Naive thymus-derived CD4-positive, alpha-beta T cell (primary cell): Measurements from ENCODE around the gene PITPNC1. TPM values are rescaled to one million over a fixed set of nuclear protein-coding genes. Genes with fewer than 3 reads are reported as not detected.
"Not testable (repeated sequence)": the region's sequence is repeated elsewhere in the genome, so short reads cannot be mapped to it uniquely, and the experiment has no call there.

Experiments
- ATAC-seq: fragments of 150-1000 bp; cut with Tn5 transposase; 2 replicates; pipeline ENCODE4 v1.10.0; 2021; ENCODE audit warnings: mild to moderate bottlenecking, moderate library complexity
- CTCF ChIA-PET: fragments of 350-600 bp; sonication (Branson Sonifier 250); formaldehyde crosslinking; loops from one replicate; lab custom pipeline; 2021; ENCODE audit warnings: antibody characterized with exemption; lab: Charles Lee
- POLR2A ChIA-PET: fragments of 350-600 bp; sonication (Branson Sonifier 250); formaldehyde crosslinking; loops from one replicate; lab custom pipeline; 2021; ENCODE audit warnings: antibody characterized with exemption, inconsistent platforms; lab: Charles Lee
- DNase-seq, 9 donors: peaks; one replicate each; pipeline versions ENCODE4 v3.0.0 to v3.0.0-alpha.2; 2020 to 2022; ENCODE audit warnings: mixed read lengths in 1 of 9
- H3K27ac ChIP-seq: one replicate; pipeline ENCODE4 v1.7.0; 2013; ENCODE audit warnings: mild to moderate bottlenecking, low read depth, low read length, moderate library complexity
- H3K27me3 ChIP-seq, 2 donors: one replicate each; pipeline ENCODE4 v1.7.0; 2013; ENCODE audit warnings: low read length in 2 of 2, mild to moderate bottlenecking in 2 of 2, moderate library complexity in 2 of 2; ENCODE audit not compliant: control insufficient read depth in 2 of 2, insufficient read depth in 2 of 2
- H3K36me3 ChIP-seq, 3 experiments: 1 replicate in 2 of 3; 2 replicates in 1 of 3; pipeline ENCODE4 v1.7.0; 2013; ENCODE audit warnings: low read length in 3 of 3, mild to moderate bottlenecking in 3 of 3, moderate library complexity in 1 of 3; ENCODE audit not compliant: insufficient read depth in 3 of 3, control insufficient read depth in 2 of 3
- H3K4me1 ChIP-seq, 2 donors: one replicate each; pipeline ENCODE4 v1.7.0; 2013; ENCODE audit warnings: low read length in 2 of 2, mild to moderate bottlenecking in 2 of 2, moderate library complexity in 1 of 2; ENCODE audit not compliant: control insufficient read depth in 2 of 2, insufficient read depth in 2 of 2
- H3K4me3 ChIP-seq: 2 replicates; pipeline ENCODE4 v1.7.0; 2013; ENCODE audit warnings: mild to moderate bottlenecking, low read length
- H3K9me3 ChIP-seq, 3 experiments: 1 replicate in 2 of 3; 2 replicates in 1 of 3; pipeline ENCODE4 v1.7.0; 2013; ENCODE audit warnings: low read length in 3 of 3; ENCODE audit not compliant: control insufficient read depth in 2 of 3
- H3K27ac Mint-ChIP-seq, 9 donors: one replicate each; pipeline ENCODE4 v1.8.0; 2020 to 2022; ENCODE audit warnings: mixed read lengths in 9 of 9, mild to moderate bottlenecking in 8 of 9, moderate library complexity in 5 of 9, inconsistent platforms in 2 of 9
- H3K27me3 Mint-ChIP-seq, 5 donors: one replicate each; pipeline ENCODE4 v1.8.0; 2021 to 2022; ENCODE audit warnings: mixed read lengths in 5 of 5, mild to moderate bottlenecking in 1 of 5
- H3K36me3 Mint-ChIP-seq, 5 donors: one replicate each; pipeline ENCODE4 v1.8.0; 2020 to 2022; ENCODE audit warnings: mixed read lengths in 5 of 5, mild to moderate bottlenecking in 3 of 5, inconsistent platforms in 1 of 5
- H3K4me1 Mint-ChIP-seq, 7 donors: one replicate each; pipeline ENCODE4 v1.8.0; 2020 to 2022; ENCODE audit warnings: mixed read lengths in 7 of 7, mild to moderate bottlenecking in 3 of 7, inconsistent platforms in 1 of 7
- H3K4me3 Mint-ChIP-seq, 10 donors: one replicate each; pipeline ENCODE4 v1.8.0; 2020 to 2022; ENCODE audit warnings: mild to moderate bottlenecking in 10 of 10, mixed read lengths in 10 of 10, moderate library complexity in 6 of 10, inconsistent platforms in 2 of 10
- H3K9me3 Mint-ChIP-seq, 11 donors: one replicate each; pipeline ENCODE4 v1.8.0; 2020 to 2022; ENCODE audit warnings: mixed read lengths in 11 of 11, mild to moderate bottlenecking in 4 of 11, inconsistent platforms in 1 of 11, moderate library complexity in 1 of 11
- intact Hi-C, 2 donors: fragments of 100-400 bp; cut with micrococcal nuclease; formaldehyde crosslinking; loops; one replicate each; pipeline ENCODE4 v1.15.1; 2023
- polyA plus RNA-seq, 2 donors: library from polyadenylated mRNA; unstranded; fragments of 300-500 nt; fragmentation: Illumina TruSeq; gene quantifications; one replicate each; pipeline ENCODE4 v1.2.3, GENCODE V29; 2021
- total RNA-seq, 6 experiments: library from RNA in 5 of 6; stranded (reverse) in 5 of 6; gene quantifications; 1 replicate in 5 of 6; 2 replicates in 1 of 6; pipeline ENCODE4 v1.2.3 and lab custom pipeline; 2021 to 2026

PITPNC1 gene
- total and polyA plus RNA-seq, 7 experiments from 2014 or later: 53.1 to 148 (median 102) TPM

- H3K4me1 Mint-ChIP-seq: peaks cover 41 to 90% (median 78%) of the 10 kb centered on the region in 7 donors
- H3K9me3 Mint-ChIP-seq: peaks cover 0 to 2% (median 0%) of the 10 kb centered on the region in 11 donors
- no peak for ATAC-seq
- peak overlapping the region; percentile 83 for H3K27ac ChIP-seq
- ChIA-PET CTCF (no interaction called here), POLR2A (interaction anchor here (1.2 to 3.4 kb wide), 6 partner anchors 16 to 38 kb away, joined by 3 to 20 read pairs (median 4); no protein-coding TSS in a partner anchor)
- intact Hi-C loops: loop anchor here in 1 of 2 donors (2.0 kb wide), 1 partner anchor 17 kb away; no protein-coding TSS in a partner anchor
- H3K4me3 ChIP-seq: no peak overlapping the region
- no peaks in the 10 kb centered on the region for H3K9me3 ChIP-seq
- H3K4me1 ChIP-seq: peaks cover 9 to 56% of the 10 kb centered on the region in 2 donors
- no peak for DNase-seq
- no peaks in the 10 kb centered on the region for H3K27me3 ChIP-seq
- no peaks in the 10 kb centered on the region for H3K36me3 ChIP-seq
- peak overlapping the region in 8 of 9 donors; percentile 81 to 100 (median 98) for H3K27ac Mint-ChIP-seq
- no peaks in the 10 kb centered on the region for H3K27me3 Mint-ChIP-seq
- H3K36me3 Mint-ChIP-seq: peaks cover 0 to 18% (median 15%) of the 10 kb centered on the region in 5 donors
- peak overlapping the region in 5 of 10 donors; percentile 29 to 76 (median 41) for H3K4me3 Mint-ChIP-seq
Measured at GRCh38 chr17:67403483-67403882, 26.4 kb downstream of the PITPNC1 start.

- H3K27me3 ChIP-seq, H3K36me3 ChIP-seq, H3K9me3 ChIP-seq, ATAC-seq, H3K27me3 Mint-ChIP-seq, intact Hi-C loops, DNase-seq, H3K27ac ChIP-seq, H3K9me3 Mint-ChIP-seq, H3K4me3 ChIP-seq: not testable (repeated sequence)
- peaks cover 17 to 91% (median 74%) of the 10 kb centered on the region in 7 donors for H3K4me1 Mint-ChIP-seq
- H3K36me3 Mint-ChIP-seq: peaks cover 0 to 25% (median 19%) of the 10 kb centered on the region in 5 donors
- peaks cover 8 to 29% of the 10 kb centered on the region in 2 donors for H3K4me1 ChIP-seq
- peak overlapping the region in 7 of 10 donors; percentile 25 to 63 (median 36) for H3K4me3 Mint-ChIP-seq
- ChIA-PET POLR2A (interaction anchor here (1.0 kb wide), 1 partner anchor 33 kb away, joined by 4 read pairs; no protein-coding TSS in a partner anchor), CTCF (interaction anchor here (1.1 kb wide), 1 partner anchor 16 kb away, joined by 3 read pairs; no protein-coding TSS in a partner anchor)
- H3K27ac Mint-ChIP-seq: peak overlapping the region in 8 of 9 donors; percentile 15 to 95 (median 82)
Measured at GRCh38 chr17:67408455-67408830, 31.4 kb downstream of the PITPNC1 start.

GRCh38 chr17:67411397-67411796 is 34.3 kb downstream of the PITPNC1 start:
- peak overlapping the region in 2 of 10 donors; percentile 34 to 47 for H3K4me3 Mint-ChIP-seq
- intact Hi-C loops: no loop called here

GRCh38 chr17:67412032-67412431 is 35.0 kb downstream of the PITPNC1 start:
- ATAC-seq (no peak), DNase-seq (no peak)
- no peaks in the 10 kb centered on the region for H3K36me3 ChIP-seq
- Mint-ChIP-seq H3K27ac (peak overlapping the region in 8 of 9 donors; percentile 59 to 88 (median 72)), H3K4me1 (peaks cover 13 to 93% (median 75%) of the 10 kb centered on the region in 7 donors), H3K4me3 (peak overlapping the region in 2 of 10 donors; percentile 34 to 47), H3K27me3 (no peaks in the 10 kb centered on the region), H3K36me3 (peaks cover 4 to 29% (median 24%) of the 10 kb centered on the region in 5 donors), H3K9me3 (peaks cover 0 to 6% (median 1%) of the 10 kb centered on the region in 11 donors)
- no peak overlapping the region for H3K4me3 ChIP-seq
- no peak overlapping the region for H3K27ac ChIP-seq
- ChIA-PET CTCF (interaction anchor here (0.9 to 1.0 kb wide), 2 partner anchors 14 to 64 kb away, joined by 3 read pairs; no protein-coding TSS in a partner anchor), POLR2A (interaction anchor here (0.9 to 1.4 kb wide), 4 partner anchors 10 to 25 kb away, joined by 3 to 6 read pairs (median 4); no protein-coding TSS in a partner anchor)
- no peaks in the 10 kb centered on the region for H3K27me3 ChIP-seq
- intact Hi-C loops: loop anchor here in 1 of 2 donors (2.0 kb wide), 1 partner anchor 13 kb away; no protein-coding TSS in a partner anchor
- peaks cover 8 to 23% of the 10 kb centered on the region in 2 donors for H3K4me1 ChIP-seq
- no peaks in the 10 kb centered on the region for H3K9me3 ChIP-seq

More at GRCh38 chr17:67411397-67411796, 34.3 kb downstream of the PITPNC1 start:
- Histone ChIP-seq H3K4me3 (no peak overlapping the region), H3K4me1 (peaks cover 8 to 23% of the 10 kb centered on the region in 2 donors), H3K27ac (peak overlapping the region; percentile 6), H3K9me3 (no peaks in the 10 kb centered on the region), H3K36me3 (no peaks in the 10 kb centered on the region), H3K27me3 (no peaks in the 10 kb centered on the region)
- DNase-seq: no peak
- H3K4me1 Mint-ChIP-seq: peaks cover 13 to 93% (median 72%) of the 10 kb centered on the region in 7 donors
- ChIA-PET POLR2A (interaction anchor here (0.9 to 1.4 kb wide), 3 partner anchors 11 to 18 kb away, joined by 3 to 6 read pairs (median 5); no protein-coding TSS in a partner anchor), CTCF (interaction anchor here (1.0 to 1.5 kb wide), 2 partner anchors 10 to 13 kb away, joined by 3 read pairs; no protein-coding TSS in a partner anchor)
- H3K36me3 Mint-ChIP-seq: peaks cover 4 to 29% (median 24%) of the 10 kb centered on the region in 5 donors
- peaks cover 0 to 6% (median 1%) of the 10 kb centered on the region in 11 donors for H3K9me3 Mint-ChIP-seq
- no peaks in the 10 kb centered on the region for H3K27me3 Mint-ChIP-seq
- H3K27ac Mint-ChIP-seq: peak overlapping the region in 8 of 9 donors; percentile 11 to 88 (median 72)
- ATAC-seq: peak; percentile 74

GRCh38 chr17:67412941-67413340 is 35.9 kb downstream of the PITPNC1 start:
- peak overlapping the region in 8 of 9 donors; percentile 16 to 85 (median 72) for H3K27ac Mint-ChIP-seq
- H3K36me3 ChIP-seq: no peaks in the 10 kb centered on the region

GRCh38 chr17:67413388-67413787 is 36.3 kb downstream of the PITPNC1 start:
- CTCF ChIA-PET: no interaction called here
- Mint-ChIP-seq H3K36me3 (peaks cover 4 to 29% (median 22%) of the 10 kb centered on the region in 5 donors), H3K9me3 (peaks cover 0 to 6% (median 1%) of the 10 kb centered on the region in 11 donors), H3K4me3 (peak overlapping the region in 4 of 10 donors; percentile 6 to 48 (median 37)), H3K4me1 (peaks cover 19 to 98% (median 81%) of the 10 kb centered on the region in 7 donors), H3K27ac (peak overlapping the region in 8 of 9 donors; percentile 16 to 85 (median 72)), H3K27me3 (no peaks in the 10 kb centered on the region)
- no peak for DNase-seq
- Histone ChIP-seq H3K36me3 (no peaks in the 10 kb centered on the region), H3K4me1 (peaks cover 8 to 23% of the 10 kb centered on the region in 2 donors), H3K9me3 (no peaks in the 10 kb centered on the region), H3K27ac (peak overlapping the region; percentile 27), H3K27me3 (no peaks in the 10 kb centered on the region), H3K4me3 (no peak overlapping the region)
- intact Hi-C loops: loop anchor here in 1 of 2 donors (2.0 kb wide), 1 partner anchor 15 kb away; no protein-coding TSS in a partner anchor
- no peak for ATAC-seq
- POLR2A ChIA-PET: interaction anchor here (1.4 kb wide), 1 partner anchor 9 kb away, joined by 3 read pairs; no protein-coding TSS in a partner anchor

More at GRCh38 chr17:67412941-67413340, 35.9 kb downstream of the PITPNC1 start:
- ATAC-seq: no peak
- no peaks in the 10 kb centered on the region for H3K9me3 ChIP-seq
- intact Hi-C loops: loop anchor here in 1 of 2 donors (2.0 kb wide), 1 partner anchor 14 kb away; no protein-coding TSS in a partner anchor
- H3K27ac ChIP-seq: peak overlapping the region; percentile 27
- no peak for DNase-seq
- peaks cover 4 to 29% (median 22%) of the 10 kb centered on the region in 5 donors for H3K36me3 Mint-ChIP-seq
- peaks cover 0 to 6% (median 1%) of the 10 kb centered on the region in 11 donors for H3K9me3 Mint-ChIP-seq
- H3K4me3 Mint-ChIP-seq: peak overlapping the region in 3 of 10 donors; percentile 6 to 47 (median 27)
- H3K27me3 ChIP-seq: no peaks in the 10 kb centered on the region
- POLR2A ChIA-PET: interaction anchor here (1.4 kb wide), 1 partner anchor 9 kb away, joined by 3 read pairs; no protein-coding TSS in a partner anchor
- peaks cover 16 to 98% (median 79%) of the 10 kb centered on the region in 7 donors for H3K4me1 Mint-ChIP-seq
- H3K4me3 ChIP-seq: no peak overlapping the region
- peaks cover 8 to 23% of the 10 kb centered on the region in 2 donors for H3K4me1 ChIP-seq
- CTCF ChIA-PET: interaction anchor here (0.9 kb wide), 1 partner anchor 63 kb away, joined by 3 read pairs; no protein-coding TSS in a partner anchor
- H3K27me3 Mint-ChIP-seq: no peaks in the 10 kb centered on the region
